ENCODE results near the gene HYAL2.

HYAL2 gene

GRCh38 chr3:50355829-50356552 is 33.4 kb upstream of the HYAL2 start (continued):
- TF ChIP-seq CTCF (tag by site-specific recombination; IDR thresholded peaks at IDR 0.05) (peak; percentile 33; the same call in 1 of the 2 replicates), BCL6B (tag by site-specific recombination; IDR thresholded peaks at IDR 0.05) (no peak)

- ChIA-PET POLR2A (interaction anchor here (3.1 kb wide), 1 partner anchor 18 kb away, joined by 23 read pairs; no protein-coding TSS in a partner anchor), CTCF (interaction anchor here (0.6 kb wide), 1 partner anchor 799 kb away, joined by 3 read pairs; no protein-coding TSS in a partner anchor)
- Histone ChIP-seq H3K36me3 (ENCODE audit: control insufficient read depth in 2 of 2, insufficient read depth in 1 of 2, low read length in 2 of 2) (peaks cover 0 to 61% of the 10 kb centered on the region in 2 experiments; a peak in 1 of 3 replicates), H3K4me1 (ENCODE audit: control insufficient read depth, insufficient read depth, low read length) (no peaks in the 10 kb centered on the region), H3K27ac (ENCODE audit: extremely low read depth, low read depth, low read length) (no peak overlapping the region), H3K4me3 (ENCODE audit: low read depth, low read length) (no peak overlapping the region), H3K9me3 (ENCODE audit: control insufficient read depth, insufficient read depth, low read depth, low read length) (no peaks in the 10 kb centered on the region)
- TF ChIP-seq ZNF610 (tag by site-specific recombination; IDR thresholded peaks at IDR 0.05; ENCODE audit: borderline replicate concordance), result no peak
- no peak for TF ChIP-seq ZBTB20 (tag by site-specific recombination; IDR thresholded peaks at IDR 0.05)
- no peak for TF ChIP-seq ZNF670 (tag by site-specific recombination; IDR thresholded peaks at IDR 0.05; ENCODE audit: low read depth)
- no peak for TF ChIP-seq ZNF660 (tag by site-specific recombination; IDR thresholded peaks at IDR 0.05)
- TF ChIP-seq TCF7L2 (IDR thresholded peaks at IDR 0.05; ENCODE audit: borderline replicate concordance, low read depth, low read length), result no peak
- TF ChIP-seq TSHZ1 (tag by site-specific recombination; IDR thresholded peaks at IDR 0.05; ENCODE audit: borderline replicate concordance), result no peak
- TF ChIP-seq ZNF624 (tag by site-specific recombination; IDR thresholded peaks at IDR 0.05), result no peak
- no peak for TF ChIP-seq ZNF248 (tag by site-specific recombination; IDR thresholded peaks at IDR 0.05)
- no peak for TF ChIP-seq ZNF768 (tag by site-specific recombination; IDR thresholded peaks at IDR 0.05)
- no peak for TF ChIP-seq ZNF585B (tag by site-specific recombination; IDR thresholded peaks at IDR 0.05)
- TF ChIP-seq ZNF843 (tag by site-specific recombination; IDR thresholded peaks at IDR 0.05), result no peak
- no peak for TF ChIP-seq HOXC10 (CRISPR knock-in tag; IDR thresholded peaks at IDR 0.05)
- TF ChIP-seq YY1 (tag by site-specific recombination; IDR thresholded peaks at IDR 0.05), result no peak
- no peak for TF ChIP-seq CTCF (tag by site-specific recombination; IDR thresholded peaks at IDR 0.05)
Measured at GRCh38 chr3:50354850-50355249, 32.3 kb upstream of the HYAL2 start.
